HepG2 (cell line): ENCODE data around the gene B3GNT8. TPM values are rescaled to one million over a fixed set of nuclear protein-coding genes. Genes with fewer than 3 reads are reported as not detected.

Experiments
- BCL6 ChIP-seq: IDR thresholded peaks from 2 replicates; pipeline ENCODE4 v1.6.1; 2016; ENCODE audit warnings: missing genetic modification reagents, missing compliant biosample characterization
- JDP2 ChIP-seq: sonication (generic); formaldehyde crosslinking; IDR thresholded peaks from 2 replicates; pipeline ENCODE4 v1.8.1; 2022; ENCODE audit warnings: missing genetic modification reagents, borderline replicate concordance
- KDM5B ChIP-seq: sonication (generic); formaldehyde crosslinking; IDR thresholded peaks from 2 replicates; pipeline ENCODE4 v1.4.0; 2020; ENCODE audit warnings: missing genetic modification reagents, mild to moderate bottlenecking, borderline replicate concordance
- KLF16 ChIP-seq, 2 experiments: sonication (generic) in 1 of 2; formaldehyde crosslinking in 1 of 2; IDR thresholded peaks; 2 replicates each; pipeline versions ENCODE4 v1.6.1 to v1.8.0; 2016 to 2023; ENCODE audit warnings: missing genetic modification reagents in 2 of 2, missing compliant biosample characterization in 1 of 2
- KLF9 ChIP-seq: IDR thresholded peaks from 2 replicates; pipeline ENCODE4 v1.6.1; 2016; ENCODE audit warnings: low read depth
- MAZ ChIP-seq, 2 experiments: sonication (generic) in 1 of 2; formaldehyde crosslinking in 1 of 2; IDR thresholded peaks; 2 replicates each; pipeline versions ENCODE4 v1.5.0 to v1.6.1; 2012 to 2020; ENCODE audit warnings: low read depth in 2 of 2, mild to moderate bottlenecking in 2 of 2, borderline replicate concordance in 1 of 2, improper control_type of control experiment in 1 of 2, low read length in 1 of 2, missing genetic modification reagents in 1 of 2, moderate library complexity in 1 of 2
- MED8 ChIP-seq: sonication (generic); formaldehyde crosslinking; IDR thresholded peaks from 2 replicates; pipeline ENCODE4 v1.8.1; 2023; ENCODE audit warnings: mild to moderate bottlenecking, missing genetic modification reagents; ENCODE audit not compliant: insufficient replicate concordance
- MEIS1 ChIP-seq: sonication (generic); formaldehyde crosslinking; IDR thresholded peaks from 2 replicates; pipeline ENCODE4 v1.9.0; 2021; ENCODE audit warnings: mild to moderate bottlenecking, missing genetic modification reagents, moderate library complexity, borderline replicate concordance
- RFX5 ChIP-seq: IDR thresholded peaks from 2 replicates; pipeline ENCODE4 v1.6.1; 2011; ENCODE audit warnings: low read depth, low read length, improper control_type of control experiment
- SALL1 ChIP-seq: sonication (generic); formaldehyde crosslinking; IDR thresholded peaks from 2 replicates; pipeline ENCODE4 v1.8.0; 2022; ENCODE audit warnings: mild to moderate bottlenecking, missing genetic modification reagents
- TCF12 ChIP-seq, 2 experiments: fragments of 450-650 bp in 1 of 2; sonication (generic) in 1 of 2; formaldehyde crosslinking in 1 of 2; IDR thresholded peaks; 2 replicates each; pipeline versions ENCODE4 v1.6.1 to v1.8.0; 2017 to 2022; ENCODE audit warnings: antibody characterized with exemption in 1 of 2, mild to moderate bottlenecking in 1 of 2, missing genetic modification reagents in 1 of 2, moderate library complexity in 1 of 2
- THAP11 ChIP-seq: IDR thresholded peaks from 2 replicates; pipeline ENCODE4 v1.6.1; 2016; ENCODE audit warnings: missing biosample characterization, missing genetic modification reagents
- U2AF2 ChIP-seq: fragments of 200-400 bp; formaldehyde crosslinking; IDR thresholded peaks from 2 replicates; pipeline ENCODE4 v1.6.1; 2017; ENCODE audit warnings: low read depth, mild to moderate bottlenecking, low read length
- ZEB1 ChIP-seq: IDR thresholded peaks from 2 replicates; pipeline ENCODE4 v1.6.1; 2012; ENCODE audit warnings: mild to moderate bottlenecking, low read depth, inconsistent platforms; ENCODE audit not compliant: insufficient replicate concordance
- ZNF124 ChIP-seq: sonication (generic); formaldehyde crosslinking; IDR thresholded peaks from 2 replicates; pipeline ENCODE4 v1.4.0; 2020; ENCODE audit warnings: missing genetic modification reagents
- ZNF510 ChIP-seq: sonication (generic); formaldehyde crosslinking; IDR thresholded peaks from 2 replicates; pipeline ENCODE4 v1.4.0; 2020; ENCODE audit warnings: low read depth, mild to moderate bottlenecking, missing genetic modification reagents
- ZNF556 ChIP-seq: sonication (generic); formaldehyde crosslinking; IDR thresholded peaks from 2 replicates; pipeline ENCODE4 v1.4.0; 2020; ENCODE audit warnings: mild to moderate bottlenecking, missing genetic modification reagents, borderline replicate concordance
- ZSCAN12 ChIP-seq: sonication (generic); formaldehyde crosslinking; IDR thresholded peaks from 2 replicates; pipeline ENCODE4 v1.9.0; 2021; ENCODE audit warnings: mild to moderate bottlenecking, missing genetic modification reagents
- ZSCAN21 ChIP-seq: sonication (generic); formaldehyde crosslinking; IDR thresholded peaks from 2 replicates; pipeline ENCODE4 v1.8.0; 2022; ENCODE audit warnings: mild to moderate bottlenecking, missing genetic modification reagents, moderate library complexity, borderline replicate concordance
- polyA plus RNA-seq, 8 experiments: library from polyadenylated mRNA; depleted of rRNA in 3 of 8; stranded (reverse) in 7 of 8; unstranded in 1 of 8; fragments of >200 nt; fragmentation: Illumina TruSeq in 4 of 8; extraction: Trizol in 4 of 8; gene quantifications; 2 replicates each; pipeline versions ENCODE4 v1.2.1 to v1.2.3, GENCODE V29; 2011 to 2016; ENCODE audit warnings: low read depth in 4 of 8, missing spikeins in 1 of 8, mixed read lengths in 1 of 8; ENCODE audit not compliant: insufficient read depth in 1 of 8
- total RNA-seq, 5 experiments: library from RNA; depleted of rRNA; stranded (reverse); fragments of >200 nt; fragmentation: Illumina TruSeq; extraction: Trizol; gene quantifications; 2 replicates each; pipeline ENCODE4 v1.2.3, GENCODE V29; 2016; ENCODE audit warnings: low read depth in 1 of 5
- TF ChIP-seq, protein P1 (sequence below): sonication (generic); formaldehyde crosslinking; IDR thresholded peaks from 2 replicates; pipeline ENCODE4 v1.4.0; 2020; ENCODE audit warnings: missing genetic modification reagents, mild to moderate bottlenecking, borderline replicate concordance
- TF ChIP-seq, protein P2 (sequence below): sonication (generic); formaldehyde crosslinking; IDR thresholded peaks from 2 replicates; pipeline ENCODE4 v1.5.1; 2020; ENCODE audit warnings: missing genetic modification reagents, mild to moderate bottlenecking, borderline replicate concordance
- TF ChIP-seq, protein P3 (sequence below): sonication (generic); formaldehyde crosslinking; IDR thresholded peaks from 2 replicates; pipeline ENCODE4 v1.9.0; 2021; ENCODE audit warnings: missing genetic modification reagents, borderline replicate concordance

Gene B3GNT8
- total and polyA plus RNA-seq, 2 of the 13 experiments (the other 11 are each of a cell fraction or from before 2014, with no cell fraction given) = 0.26 to 1.9 TPM

DNA sequence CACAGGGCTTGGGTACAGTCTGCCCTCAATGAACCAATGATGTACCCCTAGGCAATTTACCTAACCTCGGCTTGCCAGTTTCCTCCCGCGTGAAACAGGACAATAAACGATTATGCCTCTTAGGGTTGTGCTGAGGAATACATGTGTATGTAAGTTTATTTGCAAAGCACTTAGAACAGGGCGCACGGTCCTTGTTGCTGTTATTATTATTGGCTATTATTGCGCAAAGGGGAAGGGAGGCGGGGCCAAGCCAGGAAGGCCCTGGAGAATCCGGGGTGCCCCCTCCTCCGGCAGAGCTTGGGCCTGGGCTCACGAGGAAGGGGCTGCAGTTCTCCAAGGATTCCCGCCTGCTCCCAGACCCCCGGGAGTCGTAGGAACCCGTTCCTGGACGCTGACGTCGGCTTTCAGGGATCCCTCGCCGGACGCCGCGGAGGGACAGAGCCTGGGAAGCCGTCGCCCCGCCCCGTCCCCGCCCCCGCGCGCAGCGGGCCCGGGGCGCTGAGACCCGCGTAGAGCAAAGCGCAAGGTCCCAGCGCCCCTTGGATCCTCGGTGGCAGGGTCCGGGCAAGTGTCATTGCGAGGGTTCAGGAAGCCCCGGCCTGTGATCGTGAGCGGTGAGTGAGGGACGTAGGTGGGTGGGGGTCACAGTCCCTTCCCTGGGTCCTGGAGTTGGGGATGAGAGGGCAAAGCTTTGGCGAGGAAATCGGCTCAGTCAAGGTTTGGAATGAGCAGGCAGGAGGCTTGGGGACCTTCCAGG is 50.8 kb downstream of the B3GNT8 start, which contains the start of gene TMEM91 (continued):
- TF ChIP-seq, protein P1, sequence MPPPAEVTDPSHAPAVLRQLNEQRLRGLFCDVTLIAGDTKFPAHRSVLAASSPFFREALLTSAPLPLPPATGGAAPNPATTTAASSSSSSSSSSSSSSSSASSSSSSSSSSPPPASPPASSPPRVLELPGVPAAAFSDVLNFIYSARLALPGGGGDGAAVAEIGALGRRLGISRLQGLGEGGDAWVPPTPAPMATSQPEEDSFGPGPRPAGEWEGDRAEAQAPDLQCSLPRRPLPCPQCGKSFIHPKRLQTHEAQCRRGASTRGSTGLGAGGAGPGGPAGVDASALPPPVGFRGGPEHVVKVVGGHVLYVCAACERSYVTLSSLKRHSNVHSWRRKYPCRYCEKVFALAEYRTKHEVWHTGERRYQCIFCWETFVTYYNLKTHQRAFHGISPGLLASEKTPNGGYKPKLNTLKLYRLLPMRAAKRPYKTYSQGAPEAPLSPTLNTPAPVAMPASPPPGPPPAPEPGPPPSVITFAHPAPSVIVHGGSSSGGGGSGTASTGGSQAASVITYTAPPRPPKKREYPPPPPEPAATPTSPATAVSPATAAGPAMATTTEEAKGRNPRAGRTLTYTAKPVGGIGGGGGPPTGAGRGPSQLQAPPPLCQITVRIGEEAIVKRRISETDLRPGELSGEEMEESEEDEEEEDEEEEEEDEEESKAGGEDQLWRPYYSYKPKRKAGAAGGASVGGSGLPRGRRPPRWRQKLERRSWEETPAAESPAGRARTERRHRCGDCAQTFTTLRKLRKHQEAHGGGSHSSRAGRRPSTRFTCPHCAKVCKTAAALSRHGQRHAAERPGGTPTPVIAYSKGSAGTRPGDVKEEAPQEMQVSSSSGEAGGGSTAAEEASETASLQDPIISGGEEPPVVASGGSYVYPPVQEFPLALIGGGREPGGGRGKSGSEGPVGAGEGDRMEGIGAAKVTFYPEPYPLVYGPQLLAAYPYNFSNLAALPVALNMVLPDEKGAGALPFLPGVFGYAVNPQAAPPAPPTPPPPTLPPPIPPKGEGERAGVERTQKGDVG (CRISPR knock-in tag) = no peak
- no peak; the same call in 1 of the 2 replicates for TF ChIP-seq ZSCAN21 (CRISPR knock-in tag)
- TF ChIP-seq U2AF2 = no peak
- TF ChIP-seq, protein P2, sequence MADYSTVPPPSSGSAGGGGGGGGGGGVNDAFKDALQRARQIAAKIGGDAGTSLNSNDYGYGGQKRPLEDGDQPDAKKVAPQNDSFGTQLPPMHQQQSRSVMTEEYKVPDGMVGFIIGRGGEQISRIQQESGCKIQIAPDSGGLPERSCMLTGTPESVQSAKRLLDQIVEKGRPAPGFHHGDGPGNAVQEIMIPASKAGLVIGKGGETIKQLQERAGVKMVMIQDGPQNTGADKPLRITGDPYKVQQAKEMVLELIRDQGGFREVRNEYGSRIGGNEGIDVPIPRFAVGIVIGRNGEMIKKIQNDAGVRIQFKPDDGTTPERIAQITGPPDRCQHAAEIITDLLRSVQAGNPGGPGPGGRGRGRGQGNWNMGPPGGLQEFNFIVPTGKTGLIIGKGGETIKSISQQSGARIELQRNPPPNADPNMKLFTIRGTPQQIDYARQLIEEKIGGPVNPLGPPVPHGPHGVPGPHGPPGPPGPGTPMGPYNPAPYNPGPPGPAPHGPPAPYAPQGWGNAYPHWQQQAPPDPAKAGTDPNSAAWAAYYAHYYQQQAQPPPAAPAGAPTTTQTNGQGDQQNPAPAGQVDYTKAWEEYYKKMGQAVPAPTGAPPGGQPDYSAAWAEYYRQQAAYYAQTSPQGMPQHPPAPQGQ (CRISPR knock-in tag) = no peak
- TF ChIP-seq JDP2 (CRISPR knock-in tag) = no peak
- TF ChIP-seq KDM5B (CRISPR knock-in tag) = peak; percentile 81; the same call in 1 of the 2 replicates
- TF ChIP-seq ZSCAN12 (CRISPR knock-in tag) = no peak
- no peak for TF ChIP-seq TCF12 (IDR thresholded peaks at IDR 0.05)
- TF ChIP-seq TCF12 (CRISPR knock-in tag; IDR thresholded peaks at IDR 0.05) = no peak
- TF ChIP-seq, protein P3, sequence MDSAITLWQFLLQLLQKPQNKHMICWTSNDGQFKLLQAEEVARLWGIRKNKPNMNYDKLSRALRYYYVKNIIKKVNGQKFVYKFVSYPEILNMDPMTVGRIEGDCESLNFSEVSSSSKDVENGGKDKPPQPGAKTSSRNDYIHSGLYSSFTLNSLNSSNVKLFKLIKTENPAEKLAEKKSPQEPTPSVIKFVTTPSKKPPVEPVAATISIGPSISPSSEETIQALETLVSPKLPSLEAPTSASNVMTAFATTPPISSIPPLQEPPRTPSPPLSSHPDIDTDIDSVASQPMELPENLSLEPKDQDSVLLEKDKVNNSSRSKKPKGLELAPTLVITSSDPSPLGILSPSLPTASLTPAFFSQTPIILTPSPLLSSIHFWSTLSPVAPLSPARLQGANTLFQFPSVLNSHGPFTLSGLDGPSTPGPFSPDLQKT (CRISPR knock-in tag) = no peak
- no peak for TF ChIP-seq ZNF510 (CRISPR knock-in tag)
- no peak for TF ChIP-seq BCL6 (CRISPR knock-in tag)
- peak; percentile 41; the same call in 1 of the 2 replicates for TF ChIP-seq THAP11 (CRISPR knock-in tag)
- TF ChIP-seq MAZ (IDR thresholded peaks at IDR 0.05; ENCODE audit: borderline replicate concordance, low read depth, low read length) = no peak
- peak; percentile 61 for TF ChIP-seq MAZ (CRISPR knock-in tag; IDR thresholded peaks at IDR 0.05; ENCODE audit: low read depth)
- no peak for TF ChIP-seq RFX5
- TF ChIP-seq ZNF556 (CRISPR knock-in tag) = no peak
- peak; percentile 26 for TF ChIP-seq ZEB1
- TF ChIP-seq SALL1 (CRISPR knock-in tag) = peak; percentile 34; the same call in 1 of the 2 replicates
- TF ChIP-seq MEIS1 (CRISPR knock-in tag) = no peak
- TF ChIP-seq MED8 (CRISPR knock-in tag) = no peak
- TF ChIP-seq ZNF124 (CRISPR knock-in tag) = no peak
- TF ChIP-seq KLF9 (CRISPR knock-in tag) = no peak
- TF ChIP-seq KLF16 (CRISPR knock-in tag; IDR thresholded peaks at IDR 0.05) = no peak
